Measurements from ENCODE around the gene OCSTAMP. TPM values are rescaled to one million over a fixed set of nuclear protein-coding genes. Genes with fewer than 3 reads are reported as not detected.

The OCSTAMP gene
- total and polyA plus RNA-seq, 2 experiments from 2014 or later, result not detected

DNA sequence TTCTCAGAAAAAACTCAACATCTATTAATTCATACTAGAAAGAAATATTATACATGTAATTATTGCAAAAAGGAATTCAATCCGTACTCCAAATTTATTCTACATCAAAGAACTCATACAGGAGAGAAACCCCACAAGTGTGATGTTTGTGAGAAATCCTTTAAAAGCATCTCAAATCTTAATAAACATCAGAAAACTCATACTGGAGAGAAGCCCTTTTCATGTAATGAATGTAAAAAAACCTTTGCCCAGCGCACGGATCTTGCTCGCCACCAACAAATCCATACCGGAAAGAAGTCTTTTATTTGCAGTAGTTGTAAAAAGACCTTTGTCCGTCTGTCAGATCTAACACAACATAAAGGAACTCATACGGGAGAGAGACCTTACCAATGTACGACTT, 59.1 kb downstream of the OCSTAMP start:
- TF ChIP-seq, protein P1, sequence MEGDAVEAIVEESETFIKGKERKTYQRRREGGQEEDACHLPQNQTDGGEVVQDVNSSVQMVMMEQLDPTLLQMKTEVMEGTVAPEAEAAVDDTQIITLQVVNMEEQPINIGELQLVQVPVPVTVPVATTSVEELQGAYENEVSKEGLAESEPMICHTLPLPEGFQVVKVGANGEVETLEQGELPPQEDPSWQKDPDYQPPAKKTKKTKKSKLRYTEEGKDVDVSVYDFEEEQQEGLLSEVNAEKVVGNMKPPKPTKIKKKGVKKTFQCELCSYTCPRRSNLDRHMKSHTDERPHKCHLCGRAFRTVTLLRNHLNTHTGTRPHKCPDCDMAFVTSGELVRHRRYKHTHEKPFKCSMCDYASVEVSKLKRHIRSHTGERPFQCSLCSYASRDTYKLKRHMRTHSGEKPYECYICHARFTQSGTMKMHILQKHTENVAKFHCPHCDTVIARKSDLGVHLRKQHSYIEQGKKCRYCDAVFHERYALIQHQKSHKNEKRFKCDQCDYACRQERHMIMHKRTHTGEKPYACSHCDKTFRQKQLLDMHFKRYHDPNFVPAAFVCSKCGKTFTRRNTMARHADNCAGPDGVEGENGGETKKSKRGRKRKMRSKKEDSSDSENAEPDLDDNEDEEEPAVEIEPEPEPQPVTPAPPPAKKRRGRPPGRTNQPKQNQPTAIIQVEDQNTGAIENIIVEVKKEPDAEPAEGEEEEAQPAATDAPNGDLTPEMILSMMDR (IDR thresholded peaks at IDR 0.05; ENCODE audit: poor library complexity), result no peak
- TF ChIP-seq EZH2phosphoT487 (IDR thresholded peaks at IDR 0.05; ENCODE audit: low read depth, severe bottlenecking, unreplicated experiment) (no peak), EZH2 (IDR thresholded peaks at IDR 0.05; ENCODE audit: borderline replicate concordance) (no peak)
- no peak for DNase-seq (ENCODE audit: low spot score)
- no peaks in the 10 kb centered on the region for H3K27me3 ChIP-seq
- H3K9me2 ChIP-seq (replicated peaks; ENCODE audit: insufficient read depth), result no peaks in the 10 kb centered on the region
- H3K9me3 ChIP-seq (ENCODE audit: low read depth), result no peaks in the 10 kb centered on the region
- H3K79me2 ChIP-seq, result no peaks in the 10 kb centered on the region
- no peak overlapping the region for H3K4me3 ChIP-seq
- no peaks in the 10 kb centered on the region for H4K20me1 ChIP-seq (ENCODE audit: insufficient read depth, poor library complexity, severe bottlenecking)
- no peaks in the 10 kb centered on the region for H3K4me1 ChIP-seq (ENCODE audit: insufficient read depth)
- H3K36me3 ChIP-seq (replicated peaks; ENCODE audit: insufficient read depth, low read depth), result no peaks in the 10 kb centered on the region
- no peak overlapping the region for H3K27ac ChIP-seq
- H3K4me2 ChIP-seq, result no peak overlapping the region
- 95% methylated on average over 8 of the region's 8 CpGs for WGBS (ENCODE audit: low lambda C conversion rate, missing lambda C conversion rate)
- no peak overlapping the region for H2AFZ ChIP-seq

Other genes with a start within 250 kb of the OCSTAMP start
- not detected in 2 replicates for gene CDH22, start 242.2 kb downstream of the OCSTAMP start, total RNA-seq
- gene CDH22, start 242.2 kb downstream of the OCSTAMP start, polyA plus RNA-seq, result 0.15 TPM in 1 of 2 replicates, not detected in the other
- 42.3 and 50.5 TPM in 2 replicates for gene ELMO2, start 144.0 kb downstream of the OCSTAMP start, total RNA-seq
- gene ELMO2, start 144.0 kb downstream of the OCSTAMP start, polyA plus RNA-seq, result 32.8 and 35.0 TPM in 2 replicates
- 9.2 and 12.6 TPM in 2 replicates for gene ZNF334, start 37.1 kb downstream of the OCSTAMP start, total RNA-seq
- gene ZNF334, start 37.1 kb downstream of the OCSTAMP start, polyA plus RNA-seq, result 6.3 and 8.8 TPM in 2 replicates
- 1.8 and 2.4 TPM in 2 replicates for gene SLC13A3, start 100.8 kb upstream of the OCSTAMP start, total RNA-seq
- 6.7 and 9.4 TPM in 2 replicates for gene SLC13A3, start 100.8 kb upstream of the OCSTAMP start, polyA plus RNA-seq
- 19.6 and 22.7 TPM in 2 replicates for gene TP53RK, start 138.8 kb upstream of the OCSTAMP start, total RNA-seq
- gene TP53RK, start 138.8 kb upstream of the OCSTAMP start, polyA plus RNA-seq, result 19.8 and 21.4 TPM in 2 replicates
- 23.7 and 37.2 TPM in 2 replicates for gene SLC2A10, start 159.0 kb upstream of the OCSTAMP start, total RNA-seq
- gene SLC2A10, start 159.0 kb upstream of the OCSTAMP start, polyA plus RNA-seq, result 23.4 and 28.2 TPM in 2 replicates

All from hepatocyte (in vitro differentiated cells).